ACHN (cell line): ENCODE measurements around the gene WDR18.
"Not testable (repeated sequence)": the region's sequence is repeated elsewhere in the genome, so short reads cannot be mapped to it uniquely, and the experiment has no call there.

Source experiments
- DNase-seq: peaks from one replicate; pipeline ENCODE4 v3.0.0-alpha.2; 2015
- in situ Hi-C: cut with HindIII; loops from 2 replicates; pipeline ENCODE4 v1.10.0; 2017; ENCODE audit warnings: low sequenced_read_pairs, low pct_ligation_motif_present, low pct_unique_long_range_greater_than_20kb

The WDR18 gene

GRCh38 chr19:947707-948539, 36.2 kb upstream of the WDR18 start:
- in situ Hi-C loops = no loop called here
- DNase-seq = no peak

GRCh38 chr19:948842-949496, 35.2 kb upstream of the WDR18 start:
- in situ Hi-C loops = no loop called here
- DNase-seq = no peak

GRCh38 chr19:950352-951066, 33.6 kb upstream of the WDR18 start:
- DNase-seq = no peak
- in situ Hi-C loops = no loop called here

GRCh38 chr19:952049-952679, 32.0 kb upstream of the WDR18 start:
- no peak for DNase-seq
- in situ Hi-C loops = no loop called here

GRCh38 chr19:952680-953444, 31.3 kb upstream of the WDR18 start:
- in situ Hi-C loops = no loop called here
- no peak for DNase-seq

- in situ Hi-C loops = no loop called here
Measured at GRCh38 chr19:953445-954271, 30.5 kb upstream of the WDR18 start.

GRCh38 chr19:954272-954671, 29.9 kb upstream of the WDR18 start:
- in situ Hi-C loops = no loop called here
- DNase-seq = no peak

More at GRCh38 chr19:953445-954271, 30.5 kb upstream of the WDR18 start:
- DNase-seq = no peak

GRCh38 chr19:954672-955494, 29.3 kb upstream of the WDR18 start:
- in situ Hi-C loops = no loop called here
- DNase-seq = no peak

- in situ Hi-C loops = no loop called here
- DNase-seq = no peak
Measured at GRCh38 chr19:955803-956765, 28.1 kb upstream of the WDR18 start.

GRCh38 chr19:956766-957440, 27.2 kb upstream of the WDR18 start:
- in situ Hi-C loops = no loop called here
- no peak for DNase-seq

GRCh38 chr19:957578-957977, 26.6 kb upstream of the WDR18 start:
- DNase-seq, in situ Hi-C loops: not testable (repeated sequence)

GRCh38 chr19:958967-959855, 24.9 kb upstream of the WDR18 start:
- in situ Hi-C loops = no loop called here
- DNase-seq = no peak

- in situ Hi-C loops = no loop called here
- no peak for DNase-seq
Measured at GRCh38 chr19:960020-960419, 24.1 kb upstream of the WDR18 start.

GRCh38 chr19:960601-960938, 23.6 kb upstream of the WDR18 start:
- no peak for DNase-seq
- in situ Hi-C loops = no loop called here
